LNCaP clone FGC (cell line): Measurements from ENCODE around the gene CIBAR2.

Source experiments
- DNase-seq: peaks from one replicate; pipeline ENCODE4 v3.0.0-alpha.2; 2011; ENCODE audit warnings: low read depth
- H3K4me3 ChIP-seq: 2 replicates; pipeline ENCODE4 v1.5.1; 2011; ENCODE audit warnings: mild to moderate bottlenecking, low read depth, low read length, control low read depth
- TF ChIP-seq, protein P1 (sequence below): IDR thresholded peaks from 2 replicates; pipeline ENCODE4 v1.5.1; 2012; ENCODE audit warnings: mild to moderate bottlenecking; ENCODE audit not compliant: control insufficient read depth, insufficient read depth; ENCODE audit errors: extremely low read depth

The CIBAR2 gene

DNA sequence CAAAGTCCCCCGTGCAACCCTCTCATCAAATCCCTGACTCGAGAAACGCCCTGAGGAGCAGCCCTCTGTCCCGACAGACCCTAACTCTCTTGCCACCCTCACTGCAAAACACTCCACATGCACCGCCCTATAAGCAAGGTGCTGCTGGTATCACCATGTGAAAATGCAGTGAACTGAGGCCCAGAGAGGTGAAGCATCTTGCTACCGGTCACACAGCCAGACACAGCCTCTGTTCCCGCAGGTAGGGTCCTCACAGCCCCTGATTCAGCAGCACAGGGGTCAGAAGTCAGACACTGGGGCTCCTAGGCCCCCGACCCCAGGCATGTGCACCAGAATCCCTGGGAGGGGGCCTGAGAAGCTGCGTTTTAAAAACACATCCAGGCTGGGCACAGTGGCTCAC lies 1.1 kb downstream of the CIBAR2 start:
- DNase-seq: no peak
- no peak overlapping the region for H3K4me3 ChIP-seq
- TF ChIP-seq, protein P1, sequence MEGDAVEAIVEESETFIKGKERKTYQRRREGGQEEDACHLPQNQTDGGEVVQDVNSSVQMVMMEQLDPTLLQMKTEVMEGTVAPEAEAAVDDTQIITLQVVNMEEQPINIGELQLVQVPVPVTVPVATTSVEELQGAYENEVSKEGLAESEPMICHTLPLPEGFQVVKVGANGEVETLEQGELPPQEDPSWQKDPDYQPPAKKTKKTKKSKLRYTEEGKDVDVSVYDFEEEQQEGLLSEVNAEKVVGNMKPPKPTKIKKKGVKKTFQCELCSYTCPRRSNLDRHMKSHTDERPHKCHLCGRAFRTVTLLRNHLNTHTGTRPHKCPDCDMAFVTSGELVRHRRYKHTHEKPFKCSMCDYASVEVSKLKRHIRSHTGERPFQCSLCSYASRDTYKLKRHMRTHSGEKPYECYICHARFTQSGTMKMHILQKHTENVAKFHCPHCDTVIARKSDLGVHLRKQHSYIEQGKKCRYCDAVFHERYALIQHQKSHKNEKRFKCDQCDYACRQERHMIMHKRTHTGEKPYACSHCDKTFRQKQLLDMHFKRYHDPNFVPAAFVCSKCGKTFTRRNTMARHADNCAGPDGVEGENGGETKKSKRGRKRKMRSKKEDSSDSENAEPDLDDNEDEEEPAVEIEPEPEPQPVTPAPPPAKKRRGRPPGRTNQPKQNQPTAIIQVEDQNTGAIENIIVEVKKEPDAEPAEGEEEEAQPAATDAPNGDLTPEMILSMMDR: no peak

DNA sequence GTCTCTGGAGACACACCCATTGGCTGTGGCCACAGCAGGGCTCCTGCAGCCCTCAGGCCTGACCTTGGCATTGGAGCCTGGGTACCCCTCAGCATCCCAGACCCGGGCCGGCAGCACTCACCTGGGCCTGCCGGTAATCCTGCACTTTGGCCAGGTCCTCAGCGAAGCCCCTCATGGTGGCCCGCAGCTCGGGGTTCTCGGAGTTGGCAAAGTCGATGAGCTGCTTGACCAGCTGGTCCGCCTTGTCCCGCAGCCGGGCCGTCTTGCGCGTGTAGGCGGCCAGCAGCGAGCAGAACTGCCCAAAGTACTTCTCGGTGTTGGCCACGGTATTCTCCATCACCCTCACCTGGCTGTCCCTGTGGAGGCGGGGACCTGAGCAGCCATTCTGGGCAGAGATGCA lies 2.2 kb downstream of the CIBAR2 start:
- TF ChIP-seq, protein P1: no peak
- no peak overlapping the region for H3K4me3 ChIP-seq
- DNase-seq: no peak

DNA sequence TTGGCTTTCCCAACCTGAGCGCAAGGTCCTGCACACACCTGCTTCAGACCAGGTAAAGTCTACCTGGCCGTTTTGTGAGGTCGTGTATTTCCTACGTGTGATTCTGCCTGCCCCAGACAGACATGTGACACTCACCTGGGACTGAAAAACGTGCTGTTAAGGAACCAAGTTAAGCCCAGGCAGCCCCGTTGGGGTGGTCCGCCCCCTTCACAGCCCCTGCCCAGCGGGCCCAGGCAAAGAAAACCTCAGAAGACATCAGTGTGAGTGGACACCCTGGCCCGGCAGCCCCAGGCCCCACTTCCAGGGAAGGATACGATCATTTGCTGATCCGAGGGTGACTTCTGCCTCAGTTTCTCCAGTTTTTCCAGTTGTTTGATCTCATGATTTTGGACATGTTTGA lies 4.7 kb downstream of the CIBAR2 start:
- H3K4me3 ChIP-seq: no peak overlapping the region
- no peak for DNase-seq
- TF ChIP-seq, protein P1: no peak

DNA sequence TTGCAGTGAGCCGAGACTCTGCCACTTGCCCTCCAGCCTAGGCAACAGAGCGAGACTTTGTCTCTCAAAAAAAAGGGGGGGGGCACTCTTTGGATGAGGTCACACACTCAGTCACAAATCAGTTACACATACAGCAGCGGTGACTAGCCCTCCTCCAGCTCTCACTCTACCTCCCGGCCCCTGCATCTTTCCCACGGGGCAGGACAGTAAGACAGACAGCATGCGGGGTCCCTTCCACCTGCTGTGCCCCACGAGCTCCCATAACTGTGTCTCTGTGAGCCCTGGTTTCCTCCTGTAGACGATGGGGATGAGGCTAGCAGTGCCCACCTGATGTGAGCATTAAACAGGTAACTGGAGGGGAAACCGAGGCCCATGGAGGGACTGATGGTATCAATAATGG lies 5.2 kb downstream of the CIBAR2 start:
- TF ChIP-seq, protein P1: no peak
- no peak for DNase-seq

DNA sequence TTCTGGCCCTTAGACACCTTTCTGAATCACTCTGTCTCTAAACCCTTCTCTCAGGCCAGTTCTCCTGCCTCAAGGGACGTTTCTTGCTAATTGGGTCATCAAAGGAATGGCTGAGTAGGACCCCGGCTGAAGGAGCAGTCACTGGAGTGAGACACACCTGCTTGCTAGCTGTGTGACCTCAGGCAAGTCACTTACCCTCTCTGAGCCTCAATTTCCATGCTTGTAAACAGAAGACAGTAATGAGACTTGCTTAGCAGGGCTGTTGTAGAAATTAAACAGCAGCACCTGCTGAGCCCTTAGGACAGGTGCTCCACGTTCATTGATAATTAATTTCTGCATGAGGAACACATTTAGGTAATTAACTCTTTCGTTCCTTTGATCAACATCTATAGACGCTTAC lies 6.8 kb downstream of the CIBAR2 start:
- no peak for DNase-seq
- TF ChIP-seq, protein P1: no peak

More for the DNA sequence above, 5.2 kb downstream of the CIBAR2 start:
- no peak overlapping the region for H3K4me3 ChIP-seq

DNA sequence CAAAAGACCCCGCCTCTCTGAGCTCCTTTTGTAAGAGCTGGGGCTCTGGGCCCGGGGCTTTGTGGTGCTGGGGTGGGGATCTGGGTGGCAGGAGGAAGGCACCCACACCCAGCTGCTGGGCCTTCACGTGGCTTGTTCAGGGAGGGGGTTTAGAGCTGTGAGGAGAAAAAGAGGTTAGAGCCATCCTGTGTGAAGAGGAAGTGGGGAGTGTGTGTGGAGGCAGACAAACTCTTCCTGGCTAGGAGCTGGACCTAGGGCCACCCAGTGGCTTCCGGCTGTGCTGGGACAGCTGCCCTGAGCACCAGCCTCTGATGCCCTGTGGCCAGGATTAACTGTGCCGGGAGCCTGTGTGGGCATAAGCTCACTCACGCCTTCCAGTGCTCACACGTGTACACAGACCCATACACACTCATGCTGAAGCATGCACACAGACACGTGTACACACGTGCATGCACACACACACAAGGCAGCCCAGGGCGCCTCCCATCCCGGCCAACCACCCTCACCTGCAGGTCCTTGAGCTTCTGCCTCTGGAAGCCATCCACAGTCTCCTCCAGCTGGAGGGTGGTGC lies 7.4 kb downstream of the CIBAR2 start:
- no peak overlapping the region for H3K4me3 ChIP-seq
- no peak for DNase-seq
- TF ChIP-seq, protein P1: no peak

More for the DNA sequence above, 6.8 kb downstream of the CIBAR2 start:
- no peak overlapping the region for H3K4me3 ChIP-seq

DNA sequence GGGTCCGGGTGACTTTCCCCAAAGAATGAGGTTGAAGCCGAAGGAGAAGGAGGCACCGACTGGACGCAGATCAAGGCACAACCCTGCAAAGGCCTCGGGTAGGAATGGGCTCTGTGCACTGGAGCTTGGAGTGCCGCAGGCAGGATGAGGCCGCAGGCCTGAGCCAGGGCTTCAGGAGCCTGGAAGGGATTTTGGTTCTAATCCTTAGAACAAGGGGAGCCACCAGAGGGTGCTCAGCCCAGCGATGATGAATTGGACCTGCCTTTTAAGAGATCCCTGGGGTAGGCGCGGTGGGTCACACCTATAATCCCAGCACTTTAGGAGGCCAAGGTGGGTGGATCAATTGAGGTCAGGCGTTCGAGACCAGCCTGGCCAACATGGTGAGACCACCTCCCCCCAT lies 8.1 kb downstream of the CIBAR2 start:
- TF ChIP-seq, protein P1: no peak

More for the DNA sequence above, 8.1 kb downstream of the CIBAR2 start:
- DNase-seq: no peak
- H3K4me3 ChIP-seq: no peak overlapping the region
